Panc1 (cell line): Measurements from ENCODE around the gene ADH5. TPM values are rescaled to one million over a fixed set of nuclear protein-coding genes. Genes with fewer than 3 reads are reported as not detected.

Source experiments
- ATAC-seq: fragments of 200-7000 bp; cut with Tn5 transposase; 2 replicates; pipeline ENCODE4 v1.9.1; 2020; ENCODE audit warnings: mild to moderate bottlenecking, moderate library complexity
- BruUV-seq: library from RNA; stranded (reverse); fragments of 400-500 nt; replicated peaks from 2 replicates; lab custom pipeline; 2021; lab: Mats Ljungman, UMichigan
- CTCF ChIA-PET: fragments of 300-600 bp; sonication (Branson Sonifier 250); formaldehyde crosslinking; loops from one replicate; lab custom pipeline; 2022; ENCODE audit warnings: antibody characterized with exemption; lab: Charles Lee
- POLR2A ChIA-PET: fragments of 300-600 bp; sonication (Branson Sonifier 250); formaldehyde crosslinking; loops from one replicate; lab custom pipeline; 2022; ENCODE audit warnings: antibody characterized with exemption; lab: Charles Lee
- DNase-seq: peaks from one replicate; pipeline ENCODE4 v3.0.0-alpha.2; 2010; ENCODE audit warnings: low read depth, low spot score
- H3K27ac ChIP-seq: 2 replicates; pipeline ENCODE4 v1.5.1; 2011; ENCODE audit warnings: mild to moderate bottlenecking, low read length, inconsistent platforms
- H3K27me3 ChIP-seq: fragments of 200-500 bp; sonication (Bioruptor generic); 2 replicates; pipeline ENCODE4 v1.6.0; 2014; ENCODE audit warnings: low read length, inconsistent platforms; ENCODE audit not compliant: control insufficient read depth, insufficient read depth
- H3K36me3 ChIP-seq: fragments of 200-500 bp; sonication (Bioruptor generic); 2 replicates; pipeline ENCODE4 v1.5.1; 2014; ENCODE audit warnings: inconsistent platforms, mild to moderate bottlenecking, low read length, moderate library complexity; ENCODE audit not compliant: control insufficient read depth, insufficient read depth
- H3K4me1 ChIP-seq: 2 replicates; pipeline ENCODE4 v1.5.1; 2011; ENCODE audit warnings: inconsistent platforms, mild to moderate bottlenecking, low read length, moderate library complexity; ENCODE audit not compliant: control insufficient read depth, insufficient read depth
- H3K4me3 ChIP-seq, 2 experiments: 2 replicates each; pipeline ENCODE4 v1.5.1; 2011 to 2012; ENCODE audit warnings: low read depth in 2 of 2, low read length in 2 of 2, mild to moderate bottlenecking in 2 of 2, inconsistent platforms in 1 of 2, moderate library complexity in 1 of 2
- H3K9me3 ChIP-seq: fragments of 200-500 bp; sonication (Bioruptor generic); 2 replicates; pipeline ENCODE4 v1.5.1; 2014; ENCODE audit warnings: low read depth, mild to moderate bottlenecking, inconsistent platforms, low read length, moderate library complexity; ENCODE audit not compliant: control insufficient read depth, insufficient read depth
- CTCF ChIP-seq: fragments of 450-650 bp; IDR thresholded peaks from 2 replicates; pipeline ENCODE4 v1.5.1; 2017; ENCODE audit warnings: mild to moderate bottlenecking
- POLR2AphosphoS5 ChIP-seq: IDR thresholded peaks from 2 replicates; pipeline ENCODE4 v1.6.1; 2012; ENCODE audit warnings: mild to moderate bottlenecking, low read depth, low read length, moderate library complexity
- REST ChIP-seq, 2 experiments: IDR thresholded peaks; 2 replicates each; pipeline ENCODE4 v1.6.1; 2011 to 2012; ENCODE audit warnings: low read depth in 2 of 2, control low read depth in 1 of 2, low read length in 1 of 2, mild to moderate bottlenecking in 1 of 2, moderate library complexity in 1 of 2; ENCODE audit not compliant: insufficient read depth in 1 of 2
- SIN3A ChIP-seq: IDR thresholded peaks from 2 replicates; pipeline ENCODE4 v1.6.1; 2012; ENCODE audit warnings: low read depth, mild to moderate bottlenecking, low read length, moderate library complexity, borderline replicate concordance; ENCODE audit not compliant: insufficient read depth
- TCF7L2 ChIP-seq: IDR thresholded peaks from 2 replicates; pipeline ENCODE4 v1.6.1; 2011; ENCODE audit warnings: mild to moderate bottlenecking, low read depth, low read length, inconsistent platforms
- in situ Hi-C: cut with HindIII; loops from 2 replicates; pipeline ENCODE4 v1.10.0; 2016; ENCODE audit warnings: low sequenced_read_pairs, low pct_unique_long_range_greater_than_20kb
- intact Hi-C: fragments of 100-400 bp; cut with micrococcal nuclease; formaldehyde crosslinking; loops from one replicate; pipeline ENCODE4 v1.10.0; 2022; ENCODE audit not compliant: unreplicated experiment
- total RNA-seq: library from RNA; stranded (reverse); gene quantifications from one replicate; pipeline ENCODE4 v1.2.1, GENCODE V29; 2021; ENCODE audit not compliant: unreplicated experiment

Gene ADH5
- total RNA-seq, 1 experiment from 2014 or later: 117 TPM

GRCh38 chr4:99103166-99103565 is 14.6 kb upstream of the ADH5 start:
- Histone ChIP-seq H3K36me3 (no peaks in the 10 kb centered on the region), H3K4me3 (no peak overlapping the region), H3K9me3 (no peaks in the 10 kb centered on the region), H3K27ac (no peak overlapping the region), H3K27me3 (no peaks in the 10 kb centered on the region), H3K4me1 (no peaks in the 10 kb centered on the region)
- in situ Hi-C loops: no loop called here
- BruUV-seq: no TSS peak
- DNase-seq: no peak
- no peak for ATAC-seq
- CTCF ChIA-PET: no interaction called here
- no peak for TF ChIP-seq SIN3A
- TF ChIP-seq CTCF: no peak
- no peak for TF ChIP-seq REST (IDR thresholded peaks at IDR 0.05; ENCODE audit: insufficient read depth in 1 of 2, low read depth in 2 of 2, low read length in 1 of 2)
- intact Hi-C loops: no loop called here
- POLR2A ChIA-PET: no interaction called here

- BruUV-seq: no TSS peak
- CTCF ChIA-PET: no interaction called here
- ATAC-seq (no peak), DNase-seq (no peak)
- H3K4me1 ChIP-seq: no peaks in the 10 kb centered on the region
- H3K4me3 ChIP-seq: no peak overlapping the region
- no peaks in the 10 kb centered on the region for H3K9me3 ChIP-seq
- intact Hi-C loops: no loop called here
- H3K27ac ChIP-seq: no peak overlapping the region
- no peaks in the 10 kb centered on the region for H3K27me3 ChIP-seq
- TF ChIP-seq SIN3A: no peak
- no peak for TF ChIP-seq REST (IDR thresholded peaks at IDR 0.05; ENCODE audit: insufficient read depth in 1 of 2, low read depth in 2 of 2, low read length in 1 of 2)
- TF ChIP-seq POLR2AphosphoS5: no peak
- no peak for TF ChIP-seq TCF7L2
- no peak for TF ChIP-seq CTCF
- POLR2A ChIA-PET: no interaction called here
- no peaks in the 10 kb centered on the region for H3K36me3 ChIP-seq
- in situ Hi-C loops: no loop called here
Observed at GRCh38 chr4:99102634-99103033, 14.0 kb upstream of the ADH5 start.
